SU-DHL-6 (cell line): ENCODE results near the gene SNTG2.

Source experiments
- H2AFZ ChIP-seq: fragments of 200-600 bp; sonication (generic); 2 replicates; pipeline ENCODE4 v1.6.1; 2014; ENCODE audit warnings: low read depth, mild to moderate bottlenecking, moderate library complexity, mixed read lengths, antibody characterized with exemption, low read length; ENCODE audit not compliant: severe bottlenecking
- H3F3A ChIP-seq: fragments of 200-600 bp; shearing (Covaris generic); 2 replicates; pipeline ENCODE4 v1.6.0; 2016; ENCODE audit warnings: antibody characterized with exemption, mild to moderate bottlenecking; ENCODE audit not compliant: insufficient read depth
- H3K27ac ChIP-seq: fragments of 200-600 bp; sonication (generic); 2 replicates; pipeline ENCODE4 v1.5.1; 2016; ENCODE audit warnings: low read depth, mild to moderate bottlenecking, low read length, moderate library complexity, mixed read lengths
- H3K27me3 ChIP-seq: fragments of 200-600 bp; sonication (generic), shearing (Covaris generic); 2 replicates; pipeline ENCODE4 v1.6.0; 2014; ENCODE audit warnings: mild to moderate bottlenecking, low read length
- H3K36me3 ChIP-seq: fragments of 200-600 bp; sonication (generic); 2 replicates; pipeline ENCODE4 v1.6.1; 2014; ENCODE audit warnings: mild to moderate bottlenecking, low read length, mixed read lengths
- H3K4me2 ChIP-seq: fragments of 300-600, 200-600 bp; shearing (Covaris generic), sonication (generic); 2 replicates; pipeline ENCODE4 v1.6.0; 2014; ENCODE audit warnings: low read length, low read depth, mild to moderate bottlenecking; ENCODE audit not compliant: poor library complexity, severe bottlenecking
- H3K4me3 ChIP-seq: fragments of 200-600 bp; sonication (generic); 2 replicates; pipeline ENCODE4 v1.5.1; 2014; ENCODE audit warnings: antibody characterized with exemption, low read length, mild to moderate bottlenecking, mixed read lengths; ENCODE audit not compliant: insufficient read depth, poor library complexity, severe bottlenecking
- H3K79me2 ChIP-seq: fragments of 200-600 bp; sonication (generic); 2 replicates; pipeline ENCODE4 v1.6.1; 2014; ENCODE audit warnings: mild to moderate bottlenecking, low read length, moderate library complexity; ENCODE audit not compliant: insufficient read depth
- H3K9ac ChIP-seq: fragments of 200-600 bp; sonication (generic); 2 replicates; pipeline ENCODE4 v1.7.0; 2014; ENCODE audit warnings: mild to moderate bottlenecking, low read length
- H3K9me2 ChIP-seq: fragments of 200-600 bp; sonication (generic); replicated peaks from 2 replicates; pipeline ENCODE4 v1.6.1; 2014; ENCODE audit warnings: low read length; ENCODE audit not compliant: insufficient read depth
- H3K9me3 ChIP-seq: fragments of 200-600 bp; sonication (generic); 2 replicates; pipeline ENCODE4 v1.6.1; 2014; ENCODE audit warnings: low read length, mixed read lengths; ENCODE audit not compliant: insufficient read depth
- H4K20me1 ChIP-seq: fragments of 200-600 bp; sonication (generic); 2 replicates; pipeline ENCODE4 v1.6.1; 2014; ENCODE audit warnings: low read depth, mild to moderate bottlenecking, antibody characterized with exemption, low read length, moderate library complexity, mixed read lengths
- EZH2phosphoT487 ChIP-seq: fragments of 200-600 bp; sonication (generic), shearing (Covaris generic); conservative IDR thresholded peaks from 2 replicates; pipeline ENCODE4 v1.6.1; 2018; ENCODE audit warnings: mild to moderate bottlenecking, antibody characterized with exemption, low read length, moderate library complexity, mixed read lengths
- TF ChIP-seq, protein P1 (sequence below): fragments of 200-600 bp; sonication (generic); IDR thresholded peaks from one replicate; pipeline ENCODE4 v1.5.1; 2017; ENCODE audit warnings: antibody characterized with exemption, mild to moderate bottlenecking, low read length, moderate library complexity; ENCODE audit not compliant: insufficient read depth, poor library complexity, severe bottlenecking

SNTG2 gene

GRCh38 chr2:1024981-1025380, 74.3 kb downstream of the SNTG2 start:
- Histone ChIP-seq H3K36me3 (no peaks in the 10 kb centered on the region), H3K27ac (no peak overlapping the region), H3F3A (no peaks in the 10 kb centered on the region), H3K27me3 (no peaks in the 10 kb centered on the region), H4K20me1 (no peaks in the 10 kb centered on the region), H3K9me3 (no peaks in the 10 kb centered on the region), H3K9ac (no peak overlapping the region), H3K4me2 (no peak overlapping the region), H2AFZ (no peak overlapping the region), H3K79me2 (no peaks in the 10 kb centered on the region), H3K4me3 (no peak overlapping the region), H3K9me2 (no peaks in the 10 kb centered on the region)
- TF ChIP-seq, protein P1, sequence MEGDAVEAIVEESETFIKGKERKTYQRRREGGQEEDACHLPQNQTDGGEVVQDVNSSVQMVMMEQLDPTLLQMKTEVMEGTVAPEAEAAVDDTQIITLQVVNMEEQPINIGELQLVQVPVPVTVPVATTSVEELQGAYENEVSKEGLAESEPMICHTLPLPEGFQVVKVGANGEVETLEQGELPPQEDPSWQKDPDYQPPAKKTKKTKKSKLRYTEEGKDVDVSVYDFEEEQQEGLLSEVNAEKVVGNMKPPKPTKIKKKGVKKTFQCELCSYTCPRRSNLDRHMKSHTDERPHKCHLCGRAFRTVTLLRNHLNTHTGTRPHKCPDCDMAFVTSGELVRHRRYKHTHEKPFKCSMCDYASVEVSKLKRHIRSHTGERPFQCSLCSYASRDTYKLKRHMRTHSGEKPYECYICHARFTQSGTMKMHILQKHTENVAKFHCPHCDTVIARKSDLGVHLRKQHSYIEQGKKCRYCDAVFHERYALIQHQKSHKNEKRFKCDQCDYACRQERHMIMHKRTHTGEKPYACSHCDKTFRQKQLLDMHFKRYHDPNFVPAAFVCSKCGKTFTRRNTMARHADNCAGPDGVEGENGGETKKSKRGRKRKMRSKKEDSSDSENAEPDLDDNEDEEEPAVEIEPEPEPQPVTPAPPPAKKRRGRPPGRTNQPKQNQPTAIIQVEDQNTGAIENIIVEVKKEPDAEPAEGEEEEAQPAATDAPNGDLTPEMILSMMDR = no peak
- no peak for TF ChIP-seq EZH2phosphoT487

- no peaks in the 10 kb centered on the region for H3K9me3 ChIP-seq
- H3K9ac ChIP-seq = no peak overlapping the region
- H3K4me3 ChIP-seq = no peak overlapping the region
- H3K4me2 ChIP-seq = no peak overlapping the region
- no peaks in the 10 kb centered on the region for H3F3A ChIP-seq
- TF ChIP-seq, protein P1 = no peak
- no peak for TF ChIP-seq EZH2phosphoT487
- H3K27me3 ChIP-seq = no peaks in the 10 kb centered on the region
- H2AFZ ChIP-seq = no peak overlapping the region
- no peak overlapping the region for H3K27ac ChIP-seq
- no peaks in the 10 kb centered on the region for H3K9me2 ChIP-seq
- H3K36me3 ChIP-seq = no peaks in the 10 kb centered on the region
- H4K20me1 ChIP-seq = no peaks in the 10 kb centered on the region
- no peaks in the 10 kb centered on the region for H3K79me2 ChIP-seq
These were observed 75.5 kb downstream of the SNTG2 start for GRCh38 chr2:1026141-1026540.

DNA sequence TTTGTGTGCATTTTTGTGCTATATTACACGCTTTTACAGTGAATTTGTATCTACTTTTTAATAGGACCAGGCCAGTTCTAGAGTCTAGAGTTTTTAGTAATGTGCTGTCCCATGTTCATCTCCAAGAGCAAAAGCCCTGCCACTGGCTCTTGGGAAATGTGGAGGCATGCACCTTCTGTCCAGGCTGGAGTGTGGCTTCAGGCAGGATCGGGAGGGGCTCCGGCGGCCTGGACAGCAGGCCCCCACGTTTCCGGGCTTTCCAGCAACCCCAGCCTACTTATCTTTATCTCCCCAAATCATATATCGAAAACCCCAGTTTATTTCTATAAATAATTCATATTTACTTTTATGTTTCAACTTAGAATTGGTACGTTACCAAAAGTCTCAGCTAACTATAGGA, 78.2 kb downstream of the SNTG2 start:
- Histone ChIP-seq H3K27me3 (no peaks in the 10 kb centered on the region), H3K36me3 (no peaks in the 10 kb centered on the region)
- no peak for TF ChIP-seq EZH2phosphoT487
- TF ChIP-seq, protein P1 = no peak

GRCh38 chr2:1032030-1032429, 81.4 kb downstream of the SNTG2 start:
- H3K27me3 ChIP-seq = no peaks in the 10 kb centered on the region
- TF ChIP-seq EZH2phosphoT487 = no peak
- TF ChIP-seq, protein P1 = no peak
- H3K36me3 ChIP-seq = no peaks in the 10 kb centered on the region
- H3K4me2 ChIP-seq = no peak overlapping the region
- H3K9ac ChIP-seq = no peak overlapping the region
- no peaks in the 10 kb centered on the region for H3F3A ChIP-seq
- H2AFZ ChIP-seq = no peak overlapping the region
- H3K9me3 ChIP-seq = no peaks in the 10 kb centered on the region
- no peaks in the 10 kb centered on the region for H4K20me1 ChIP-seq
- H3K79me2 ChIP-seq = no peaks in the 10 kb centered on the region
- H3K9me2 ChIP-seq = no peaks in the 10 kb centered on the region
- H3K4me3 ChIP-seq = no peak overlapping the region
- no peak overlapping the region for H3K27ac ChIP-seq

More for the DNA sequence above, 78.2 kb downstream of the SNTG2 start:
- Histone ChIP-seq H2AFZ (no peak overlapping the region), H3K4me3 (no peak overlapping the region), H4K20me1 (no peaks in the 10 kb centered on the region), H3F3A (no peaks in the 10 kb centered on the region), H3K79me2 (no peaks in the 10 kb centered on the region), H3K9me3 (no peaks in the 10 kb centered on the region), H3K9me2 (no peaks in the 10 kb centered on the region), H3K9ac (no peak overlapping the region), H3K27ac (no peak overlapping the region), H3K4me2 (no peak overlapping the region)
